ENCODE results near the gene REM2. TPM values are rescaled to one million over a fixed set of nuclear protein-coding genes. Genes with fewer than 3 reads are reported as not detected.
"Not testable (repeated sequence)": the region's sequence is repeated elsewhere in the genome, so short reads cannot be mapped to it uniquely, and the experiment has no call there.

The REM2 gene
- total RNA-seq, 1 donor from 2014 or later: 0.41 TPM

DNA sequence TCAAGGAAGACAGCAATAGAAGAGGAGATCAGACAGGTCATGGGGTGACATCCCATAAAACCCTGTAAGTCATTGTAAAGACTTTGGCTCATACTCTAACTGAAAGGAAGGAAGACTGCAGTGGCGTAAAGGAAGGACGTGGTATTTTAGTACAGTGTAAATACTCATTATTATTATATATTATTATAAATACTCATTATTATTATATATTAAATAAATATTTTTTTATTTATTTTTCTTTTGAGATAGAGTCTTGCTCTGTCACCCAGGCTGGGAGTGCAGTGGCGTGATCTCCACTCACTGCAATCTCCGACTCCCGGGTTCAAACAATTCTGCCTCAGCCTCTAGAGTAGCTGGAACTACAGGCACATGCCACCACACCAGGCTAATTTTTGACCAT is 26.6 kb upstream of the REM2 start:
- TF ChIP-seq, protein P1, sequence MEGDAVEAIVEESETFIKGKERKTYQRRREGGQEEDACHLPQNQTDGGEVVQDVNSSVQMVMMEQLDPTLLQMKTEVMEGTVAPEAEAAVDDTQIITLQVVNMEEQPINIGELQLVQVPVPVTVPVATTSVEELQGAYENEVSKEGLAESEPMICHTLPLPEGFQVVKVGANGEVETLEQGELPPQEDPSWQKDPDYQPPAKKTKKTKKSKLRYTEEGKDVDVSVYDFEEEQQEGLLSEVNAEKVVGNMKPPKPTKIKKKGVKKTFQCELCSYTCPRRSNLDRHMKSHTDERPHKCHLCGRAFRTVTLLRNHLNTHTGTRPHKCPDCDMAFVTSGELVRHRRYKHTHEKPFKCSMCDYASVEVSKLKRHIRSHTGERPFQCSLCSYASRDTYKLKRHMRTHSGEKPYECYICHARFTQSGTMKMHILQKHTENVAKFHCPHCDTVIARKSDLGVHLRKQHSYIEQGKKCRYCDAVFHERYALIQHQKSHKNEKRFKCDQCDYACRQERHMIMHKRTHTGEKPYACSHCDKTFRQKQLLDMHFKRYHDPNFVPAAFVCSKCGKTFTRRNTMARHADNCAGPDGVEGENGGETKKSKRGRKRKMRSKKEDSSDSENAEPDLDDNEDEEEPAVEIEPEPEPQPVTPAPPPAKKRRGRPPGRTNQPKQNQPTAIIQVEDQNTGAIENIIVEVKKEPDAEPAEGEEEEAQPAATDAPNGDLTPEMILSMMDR (IDR thresholded peaks at IDR 0.05): no peak
- DNase-seq (no peak), ATAC-seq (no peak)
- no peaks in the 10 kb centered on the region for H3K27me3 ChIP-seq
- no peaks in the 10 kb centered on the region for H3K36me3 ChIP-seq
- no peaks in the 10 kb centered on the region for H3K9me3 ChIP-seq
- no peak overlapping the region for H3K27ac ChIP-seq
- intact Hi-C loops (cut with DNase I): loop anchor here (5.0 kb wide), 1 partner anchor 34 kb away; no protein-coding TSS in a partner anchor
- H3K4me1 ChIP-seq: peaks cover 16% of the 10 kb centered on the region
- H3K4me3 ChIP-seq: no peak overlapping the region

GRCh38 chr14:22860377-22860776 is 22.6 kb upstream of the REM2 start:
- H3K36me3 ChIP-seq; H3K4me3 ChIP-seq; H3K27me3 ChIP-seq; intact Hi-C loops (cut with DNase I); H3K4me1 ChIP-seq; H3K9me3 ChIP-seq; DNase-seq; ATAC-seq; H3K27ac ChIP-seq: not testable (repeated sequence)

GRCh38 chr14:22861651-22862050 is 21.4 kb upstream of the REM2 start:
- H3K27me3 ChIP-seq: no peaks in the 10 kb centered on the region
- intact Hi-C loops (cut with DNase I): no loop called here
- no peak overlapping the region for H3K27ac ChIP-seq
- no peak for ATAC-seq
- H3K9me3 ChIP-seq: no peaks in the 10 kb centered on the region
- TF ChIP-seq, protein P1 (IDR thresholded peaks at IDR 0.05): no peak
- DNase-seq: no peak
- no peaks in the 10 kb centered on the region for H3K4me1 ChIP-seq
- no peaks in the 10 kb centered on the region for H3K36me3 ChIP-seq
- no peak overlapping the region for H3K4me3 ChIP-seq

DNA sequence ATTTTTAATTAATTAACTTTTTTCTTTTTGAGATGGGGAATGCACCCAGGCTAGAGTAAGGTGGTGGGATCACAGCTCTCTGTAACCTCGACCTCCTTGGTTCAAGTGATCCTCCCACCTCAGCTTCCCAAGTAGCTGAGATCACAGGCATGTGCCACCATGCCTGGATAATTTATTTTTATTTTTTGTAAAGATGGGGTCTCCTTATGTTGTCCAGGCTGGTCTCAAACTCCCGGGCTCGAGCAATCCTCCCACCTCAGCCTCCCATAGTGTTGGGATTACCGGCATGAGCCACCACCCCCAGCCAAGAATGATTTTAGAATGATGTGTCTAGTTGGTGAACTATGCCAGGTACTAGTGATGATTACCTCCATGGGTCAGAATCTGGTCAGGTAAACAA is 18.0 kb upstream of the REM2 start:
- ATAC-seq (no peak), DNase-seq (no peak)
- intact Hi-C loops (cut with DNase I): no loop called here
- TF ChIP-seq, protein P1 (IDR thresholded peaks at IDR 0.05): no peak
- Histone ChIP-seq H3K27ac (no peak overlapping the region), H3K36me3 (no peaks in the 10 kb centered on the region), H3K27me3 (no peaks in the 10 kb centered on the region), H3K4me3 (no peak overlapping the region), H3K4me1 (no peaks in the 10 kb centered on the region), H3K9me3 (no peaks in the 10 kb centered on the region)

DNA sequence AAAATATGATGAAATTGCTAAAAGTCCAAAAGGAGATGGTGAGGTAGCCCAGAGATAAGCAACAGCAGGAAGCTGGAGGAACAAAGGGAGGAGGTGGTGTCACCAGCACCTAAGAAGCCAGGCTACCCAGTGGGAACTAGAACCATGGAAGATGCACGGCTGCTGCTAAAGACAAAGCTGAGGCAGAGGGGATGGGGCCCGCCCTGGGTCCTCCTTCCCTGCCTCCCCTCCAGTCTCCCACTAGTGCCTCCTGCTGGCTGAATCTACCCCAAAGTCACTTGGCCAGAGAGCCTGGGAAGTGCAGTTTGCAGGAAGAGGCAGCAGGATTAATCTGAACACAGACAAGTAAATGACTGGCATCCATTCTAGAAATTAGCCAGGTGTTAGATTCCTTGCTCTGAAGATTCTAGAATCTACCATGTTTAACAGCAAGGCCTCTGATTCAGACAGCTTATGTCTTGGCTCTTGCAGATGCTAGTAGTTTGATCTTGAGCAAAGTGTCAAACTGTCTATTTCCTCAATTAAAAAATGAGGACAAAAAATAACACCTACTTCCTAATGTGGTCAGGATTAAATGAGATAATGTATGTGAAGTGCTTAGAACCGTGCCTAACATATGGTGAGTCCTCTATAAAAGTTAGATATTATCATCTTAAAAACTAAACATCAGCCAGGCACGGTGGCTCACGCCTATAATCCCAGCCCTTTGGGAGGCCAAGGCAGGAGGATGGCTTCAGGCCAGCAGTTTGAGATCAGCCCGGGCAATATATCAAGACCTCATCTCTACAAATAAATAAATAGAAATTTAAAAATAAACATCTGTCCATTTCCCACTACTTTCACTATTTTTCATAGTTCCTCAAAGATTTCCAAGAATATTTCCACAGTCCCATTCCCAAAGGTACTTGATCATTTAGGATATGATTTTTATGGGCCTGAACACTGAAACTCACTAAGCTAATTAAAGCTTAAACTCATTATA is 17.3 kb upstream of the REM2 start:
- H3K4me1 ChIP-seq: peaks cover 7% of the 10 kb centered on the region
- H3K27me3 ChIP-seq: no peaks in the 10 kb centered on the region
- H3K9me3 ChIP-seq: no peaks in the 10 kb centered on the region
- H3K36me3 ChIP-seq: no peaks in the 10 kb centered on the region
- no peak overlapping the region for H3K27ac ChIP-seq
- no peak for DNase-seq
- peak; percentile 25 for ATAC-seq
- no peak overlapping the region for H3K4me3 ChIP-seq
- TF ChIP-seq, protein P1 (IDR thresholded peaks at IDR 0.05): peak; percentile 16
- intact Hi-C loops (cut with DNase I): no loop called here

DNA sequence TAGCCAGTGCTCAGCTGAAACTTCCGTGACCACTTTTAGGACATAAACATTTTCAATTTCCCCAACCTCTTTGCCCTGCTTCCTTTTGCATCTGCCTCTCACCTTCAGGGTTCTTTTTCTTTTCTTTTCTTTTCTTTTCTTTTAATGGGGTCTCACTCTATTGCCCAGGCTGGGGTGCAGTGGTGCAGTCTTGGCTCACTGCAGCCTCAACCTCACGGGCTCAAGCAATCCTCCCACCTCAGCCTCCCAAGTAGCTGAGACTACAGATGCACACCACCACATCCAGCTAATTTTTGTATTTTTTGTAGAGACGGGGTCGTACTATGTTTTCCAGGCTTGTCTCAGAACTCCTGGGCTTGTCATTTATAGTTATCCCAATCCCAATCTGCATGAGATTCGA is 16.1 kb upstream of the REM2 start:
- Histone ChIP-seq H3K27me3 (no peaks in the 10 kb centered on the region), H3K4me1 (peaks cover 10% of the 10 kb centered on the region), H3K36me3 (no peaks in the 10 kb centered on the region), H3K27ac (no peak overlapping the region), H3K4me3 (no peak overlapping the region), H3K9me3 (no peaks in the 10 kb centered on the region)
- intact Hi-C loops (cut with DNase I): no loop called here
- ATAC-seq (no peak), DNase-seq (no peak)
- TF ChIP-seq, protein P1 (IDR thresholded peaks at IDR 0.05): no peak
